H1 (cell line): ENCODE results near the gene CCNE1. TPM values are rescaled to one million over a fixed set of nuclear protein-coding genes. Genes with fewer than 3 reads are reported as not detected.

Experiments used
- CTCF ChIP-seq, 3 experiments: IDR thresholded peaks; 1 replicate in 2 of 3; 2 replicates in 1 of 3; pipeline versions ENCODE4 v1.5.1 to v1.6.1; 2011; ENCODE audit warnings: low read length in 3 of 3, mild to moderate bottlenecking in 3 of 3, inconsistent platforms in 2 of 3, low read depth in 1 of 3, moderate library complexity in 1 of 3; ENCODE audit not compliant: insufficient read depth in 1 of 3; ENCODE audit errors: control extremely low read depth in 1 of 3
- polyA plus RNA-seq, 7 experiments: library from polyadenylated mRNA; depleted of rRNA in 3 of 7; stranded (reverse) in 5 of 7; unstranded in 2 of 7; fragments of >200 nt in 5 of 7; fragments of 200-250 nt in 2 of 7; gene quantifications; 1 replicate in 5 of 7; 2 replicates in 1 of 7; 4 replicates in 1 of 7; pipeline versions ENCODE4 v1.2.1 to v1.2.3, GENCODE V29; 2011 to 2013; ENCODE audit warnings: missing spikeins in 2 of 7, mixed read lengths in 2 of 7
- total RNA-seq: library from RNA; stranded (reverse); fragmentation: NEBNext Ultra II Directional; extraction: Animal tissue kit (Norgen Biotek cat#: 25700); gene quantifications from 2 replicates; pipeline ENCODE4 v1.2.1, GENCODE V29; 2021

CCNE1 gene
- total and polyA plus RNA-seq, 2 of the 8 experiments (the other 6 are each of a cell fraction or from before 2014, with no cell fraction given): 43.2 to 44.6 TPM

- no peak for TF ChIP-seq CTCF (IDR thresholded peaks at IDR 0.05; ENCODE audit: control extremely low read depth in 1 of 3, insufficient read depth in 1 of 3, low read depth in 1 of 3, low read length in 3 of 3)
These were observed 30.2 kb upstream of the CCNE1 start (continued) for GRCh38 chr19:29781386-29782259.
